IPS-18c (cell line): ENCODE data around the gene CNKSR1.

Experiments
- H3K4me3 ChIP-seq: 2 replicates; pipeline ENCODE4 v1.7.0; 2013; ENCODE audit warnings: low read depth, mild to moderate bottlenecking, low read length, moderate library complexity; ENCODE audit not compliant: insufficient read depth
- H3K9me3 ChIP-seq: one replicate; pipeline ENCODE4 v1.6.1; 2013; ENCODE audit warnings: mild to moderate bottlenecking, low read length, moderate library complexity; ENCODE audit not compliant: control insufficient read depth, insufficient read depth

Gene CNKSR1

GRCh38 chr1:26158908-26159742 is 18.2 kb upstream of the CNKSR1 start, which contains the start of gene FAM110D:
Gene FAM110D, plus strand, starts transcription at chr1:26159079. Its CDS starts 2,213 bp downstream, at chr1:26161292.
- Histone ChIP-seq H3K9me3 (no peaks in the 10 kb centered on the region), H3K4me3 (no peak within 1 kb of the TSS)

- Histone ChIP-seq H3K9me3 (no peaks in the 10 kb centered on the region), H3K4me3 (no peak overlapping the region)
Observed at GRCh38 chr1:26159743-26160039, 17.6 kb upstream of the CNKSR1 start.

- peak overlapping the region; percentile 51 for H3K4me3 ChIP-seq
- H3K9me3 ChIP-seq = no peaks in the 10 kb centered on the region
Observed at GRCh38 chr1:26160527-26161414, 16.5 kb upstream of the CNKSR1 start.

DNA sequence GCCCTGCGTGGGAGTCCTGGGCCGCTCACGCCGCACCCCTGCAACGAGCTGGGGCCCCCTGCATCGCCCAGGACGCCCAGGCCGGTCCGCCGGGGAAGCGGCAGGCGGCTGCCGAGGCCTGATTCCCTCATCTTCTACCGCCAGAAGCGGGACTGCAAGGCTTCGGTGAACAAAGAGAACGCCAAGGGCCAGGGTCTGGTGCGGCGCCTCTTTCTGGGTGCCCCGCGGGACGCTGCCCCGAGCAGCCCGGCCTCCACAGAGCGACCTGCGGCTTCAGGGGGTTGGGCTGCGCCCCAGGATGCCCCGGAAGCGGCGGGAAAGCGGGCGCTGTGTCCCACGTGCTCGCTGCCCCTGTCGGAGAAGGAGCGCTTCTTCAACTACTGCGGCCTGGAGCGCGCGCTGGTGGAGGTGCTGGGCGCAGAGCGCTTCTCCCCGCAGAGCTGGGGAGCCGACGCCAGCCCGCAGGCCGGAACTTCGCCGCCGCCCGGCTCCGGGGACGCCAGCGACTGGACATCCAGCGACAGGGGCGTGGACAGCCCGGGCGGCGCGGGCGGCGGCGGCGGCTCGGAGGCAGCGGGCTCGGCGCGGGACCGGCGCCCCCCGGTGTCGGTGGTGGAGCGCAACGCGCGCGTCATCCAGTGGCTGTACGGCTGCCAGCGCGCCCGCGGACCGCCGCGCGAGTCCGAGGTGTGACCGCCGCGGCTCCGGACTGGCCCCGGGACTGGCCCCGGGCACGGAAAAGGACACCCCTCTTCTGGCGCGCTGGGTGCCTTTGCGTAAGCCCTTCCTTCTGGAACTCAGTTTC is 15.7 kb upstream of the CNKSR1 start:
- peak overlapping the region; percentile 51 for H3K4me3 ChIP-seq
- H3K9me3 ChIP-seq = no peaks in the 10 kb centered on the region

GRCh38 chr1:26162220-26162709 is 15.0 kb upstream of the CNKSR1 start:
- peak overlapping the region; percentile 50 for H3K4me3 ChIP-seq

DNA sequence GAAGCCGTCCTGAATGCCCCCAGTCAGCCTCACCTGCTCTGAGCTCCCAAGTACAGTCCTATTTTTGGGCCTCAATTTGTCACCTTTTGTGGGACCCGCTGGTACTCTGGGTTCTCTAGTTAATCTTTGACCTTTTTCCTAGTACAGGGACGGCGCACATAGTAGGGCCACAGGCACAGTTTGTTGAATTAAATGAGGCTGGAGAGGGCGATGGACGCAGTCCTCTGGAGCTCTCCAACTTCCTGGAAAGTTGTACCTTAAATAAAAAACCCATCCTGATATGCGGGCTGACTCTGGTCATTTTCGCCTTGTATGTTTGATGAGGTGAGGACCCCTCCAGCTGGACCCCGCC is 13.6 kb upstream of the CNKSR1 start:
- H3K4me3 ChIP-seq = no peak overlapping the region; the same call in 1 of the 2 replicates
- no peaks in the 10 kb centered on the region for H3K9me3 ChIP-seq

More at GRCh38 chr1:26162220-26162709, 15.0 kb upstream of the CNKSR1 start:
- no peaks in the 10 kb centered on the region for H3K9me3 ChIP-seq

GRCh38 chr1:26164036-26164860 is 13.0 kb upstream of the CNKSR1 start:
- H3K4me3 ChIP-seq = peak overlapping the region; percentile 58
- no peaks in the 10 kb centered on the region for H3K9me3 ChIP-seq

GRCh38 chr1:26164861-26165842 is 12.1 kb upstream of the CNKSR1 start:
- no peaks in the 10 kb centered on the region for H3K9me3 ChIP-seq
- H3K4me3 ChIP-seq = peak overlapping the region; percentile 58; the same call in 1 of the 2 replicates

GRCh38 chr1:26166719-26167281 is 10.5 kb upstream of the CNKSR1 start:
- Histone ChIP-seq H3K4me3 (no peak overlapping the region), H3K9me3 (no peaks in the 10 kb centered on the region)

GRCh38 chr1:26168410-26169197 is 8.7 kb upstream of the CNKSR1 start, which contains the start of gene C1orf232:
Gene C1orf232, minus strand, starts transcription at chr1:26168963. Its CDS starts 464 bp downstream, at chr1:26168499.
- peak within 1 kb of the TSS; percentile 90 for H3K4me3 ChIP-seq
- H3K9me3 ChIP-seq = no peaks in the 10 kb centered on the region

DNA sequence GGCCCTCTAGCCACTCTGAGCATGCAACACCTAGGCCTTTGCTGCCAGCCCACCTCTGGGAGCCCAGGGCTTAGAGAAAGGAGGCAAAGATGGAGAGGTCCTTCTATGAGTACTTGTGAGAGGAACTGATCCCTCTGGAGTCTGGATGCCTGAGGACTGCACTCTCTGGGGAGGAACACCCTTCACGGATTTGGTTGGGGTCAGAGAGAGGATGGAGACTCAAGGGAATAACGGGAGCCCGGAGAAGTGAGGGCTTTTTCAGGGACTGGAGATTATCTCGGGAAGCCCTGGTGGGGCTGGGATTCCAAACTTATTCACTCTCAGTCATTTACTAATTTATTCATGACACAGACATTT is 8.1 kb upstream of the CNKSR1 start:
- H3K9me3 ChIP-seq = no peaks in the 10 kb centered on the region
- no peak overlapping the region; the same call in 1 of the 2 replicates for H3K4me3 ChIP-seq

- Histone ChIP-seq H3K4me3 (peak within 1 kb of the TSS; percentile 90), H3K9me3 (no peaks in the 10 kb centered on the region)
Observed at GRCh38 chr1:26169669-26170471, 7.4 kb upstream of the CNKSR1 start, which contains the start of gene ZNF593. Gene ZNF593, plus strand, starts transcription at chr1:26169908. Its CDS starts 76 bp downstream, at chr1:26169984.

- Histone ChIP-seq H3K4me3 (peak overlapping the region; percentile 90), H3K9me3 (no peaks in the 10 kb centered on the region)
Observed at GRCh38 chr1:26170472-26170821, 6.8 kb upstream of the CNKSR1 start.
